SH-SY5Y (cell line): ENCODE results near the gene IARS1.

ENCODE experiments used
- GATA2 ChIP-seq: IDR thresholded peaks from 2 replicates; pipeline ENCODE4 v1.6.1; 2011; ENCODE audit warnings: mild to moderate bottlenecking, low read depth, low read length
- GATA3 ChIP-seq: IDR thresholded peaks from 2 replicates; pipeline ENCODE4 v1.6.1; 2011; ENCODE audit warnings: low read depth, mild to moderate bottlenecking, low read length, moderate library complexity

GRCh38 chr9:92293075-92293354 lies 482 bp downstream of the IARS1 start:
- no peak for TF ChIP-seq GATA2
- TF ChIP-seq GATA3, result no peak
